Measurements from ENCODE around the gene DEAF1.

GRCh38 chr11:720642-721246, 25.7 kb upstream of the DEAF1 start:
- TF ChIP-seq CTCF (conservative IDR thresholded peaks at IDR 0.05 in 1 of 2, IDR thresholded peaks at IDR 0.05 in 1 of 2; ENCODE audit: extremely low read depth in 1 of 2, insufficient read depth in 1 of 2, low read depth in 1 of 2, low read length in 2 of 2) (no peak), EZH2 (IDR thresholded peaks at IDR 0.05; ENCODE audit: borderline replicate concordance, low read length) (no peak)
